ENCODE measurements around the gene CACNA2D1.

CACNA2D1 gene

GRCh38 chr7:81960026-81960425, 483.6 kb downstream of the CACNA2D1 start:
- no peak for TF ChIP-seq CTCF (IDR thresholded peaks at IDR 0.05; ENCODE audit: insufficient read depth, low read length, poor library complexity, severe bottlenecking)
- no peak overlapping the region for H3K4me3 ChIP-seq (replicated peaks; ENCODE audit: low read depth, low read length)
- H3K36me3 ChIP-seq (ENCODE audit: control insufficient read depth, insufficient read depth, low read length): no peaks in the 10 kb centered on the region
- no peak for DNase-seq (ENCODE audit: extremely low read depth, insufficient read length)
- no peaks in the 10 kb centered on the region for H3K27me3 ChIP-seq (replicated peaks; ENCODE audit: control insufficient read depth, insufficient read depth, low read length)

- TF ChIP-seq CTCF (IDR thresholded peaks at IDR 0.05; ENCODE audit: insufficient read depth, low read length, poor library complexity, severe bottlenecking): no peak
- Histone ChIP-seq H3K36me3 (ENCODE audit: control insufficient read depth, insufficient read depth, low read length) (no peaks in the 10 kb centered on the region), H3K4me3 (replicated peaks; ENCODE audit: low read depth, low read length) (no peak overlapping the region), H3K27me3 (replicated peaks; ENCODE audit: control insufficient read depth, insufficient read depth, low read length) (no peaks in the 10 kb centered on the region)
- DNase-seq (ENCODE audit: extremely low read depth, insufficient read length): no peak
Observed at GRCh38 chr7:81957517-81957916, 486.1 kb downstream of the CACNA2D1 start.

GRCh38 chr7:81956520-81956919, 487.1 kb downstream of the CACNA2D1 start:
- no peak for DNase-seq (ENCODE audit: extremely low read depth, insufficient read length)
- Histone ChIP-seq H3K4me3 (replicated peaks; ENCODE audit: low read depth, low read length) (no peak overlapping the region), H3K36me3 (ENCODE audit: control insufficient read depth, insufficient read depth, low read length) (no peaks in the 10 kb centered on the region), H3K27me3 (replicated peaks; ENCODE audit: control insufficient read depth, insufficient read depth, low read length) (no peaks in the 10 kb centered on the region)
- TF ChIP-seq CTCF (IDR thresholded peaks at IDR 0.05; ENCODE audit: insufficient read depth, low read length, poor library complexity, severe bottlenecking): peak; percentile 58

- Histone ChIP-seq H3K4me3 (replicated peaks; ENCODE audit: low read depth, low read length) (no peak overlapping the region), H3K36me3 (ENCODE audit: control insufficient read depth, insufficient read depth, low read length) (no peaks in the 10 kb centered on the region), H3K27me3 (replicated peaks; ENCODE audit: control insufficient read depth, insufficient read depth, low read length) (no peaks in the 10 kb centered on the region)
- TF ChIP-seq CTCF (IDR thresholded peaks at IDR 0.05; ENCODE audit: insufficient read depth, low read length, poor library complexity, severe bottlenecking): no peak
- DNase-seq (ENCODE audit: extremely low read depth, insufficient read length): no peak
Observed at GRCh38 chr7:81949306-81949705, 494.3 kb downstream of the CACNA2D1 start.

GRCh38 chr7:81944058-81944457, 499.5 kb downstream of the CACNA2D1 start:
- Histone ChIP-seq H3K36me3 (ENCODE audit: control insufficient read depth, insufficient read depth, low read length) (no peaks in the 10 kb centered on the region), H3K27me3 (replicated peaks; ENCODE audit: control insufficient read depth, insufficient read depth, low read length) (no peaks in the 10 kb centered on the region), H3K4me3 (replicated peaks; ENCODE audit: low read depth, low read length) (no peak overlapping the region)
- DNase-seq (ENCODE audit: extremely low read depth, insufficient read length): no peak
- TF ChIP-seq CTCF (IDR thresholded peaks at IDR 0.05; ENCODE audit: insufficient read depth, low read length, poor library complexity, severe bottlenecking): no peak

- TF ChIP-seq CTCF (IDR thresholded peaks at IDR 0.05; ENCODE audit: insufficient read depth, low read length, poor library complexity, severe bottlenecking): no peak
- Histone ChIP-seq H3K27me3 (replicated peaks; ENCODE audit: control insufficient read depth, insufficient read depth, low read length) (no peaks in the 10 kb centered on the region), H3K36me3 (ENCODE audit: control insufficient read depth, insufficient read depth, low read length) (no peaks in the 10 kb centered on the region), H3K4me3 (replicated peaks; ENCODE audit: low read depth, low read length) (no peak overlapping the region)
- DNase-seq (ENCODE audit: extremely low read depth, insufficient read length): no peak
Observed at GRCh38 chr7:81937091-81937490, 506.5 kb downstream of the CACNA2D1 start.

All from GM06990 (cell line).